ENCODE results near the gene TUT1.

DNA sequence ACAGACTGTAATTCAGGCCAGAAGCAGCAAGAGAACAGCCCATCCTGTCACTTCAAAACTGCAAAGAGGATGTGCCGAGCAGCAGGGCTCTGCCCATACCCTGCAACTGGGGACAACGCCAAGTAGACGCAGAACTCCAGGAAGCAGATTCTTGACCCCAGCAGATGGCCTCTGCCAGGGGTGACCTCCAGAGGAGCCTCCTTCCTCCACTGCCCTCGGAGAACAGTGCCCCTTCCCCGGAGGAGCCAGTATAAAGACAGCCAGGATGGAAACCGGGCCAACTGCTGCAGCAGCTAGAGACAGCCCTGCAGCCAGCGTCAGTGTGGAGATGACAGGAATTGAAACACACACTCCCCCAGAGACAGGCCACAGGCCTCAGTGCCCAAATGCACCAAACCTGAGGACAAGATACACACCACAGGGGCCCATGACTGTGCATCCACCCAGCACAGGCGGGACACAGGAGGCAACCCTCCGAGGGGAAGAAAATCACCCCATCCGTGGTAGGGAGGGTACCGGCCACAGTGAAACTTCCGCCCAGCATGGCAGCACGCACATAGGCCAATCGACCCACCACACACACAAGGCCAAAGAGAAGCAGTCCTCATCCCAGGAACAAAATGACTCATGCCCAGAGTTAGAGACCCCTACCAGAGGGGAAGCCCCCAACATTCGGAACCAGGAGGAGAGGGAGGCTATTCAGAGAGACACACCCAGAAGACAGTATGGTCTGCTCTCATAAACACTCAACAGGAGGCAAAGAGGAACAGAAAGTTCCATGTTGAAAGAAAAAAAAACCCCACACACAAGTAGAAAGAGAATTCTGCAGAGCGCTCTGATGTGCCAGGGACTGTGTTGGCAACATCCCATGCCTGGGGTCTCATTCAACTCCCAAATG, 50.3 kb downstream of the TUT1 start:
- TF ChIP-seq GATA3 (IDR thresholded peaks at IDR 0.05; ENCODE audit: low read depth, low read length) (no peak), GATA2 (IDR thresholded peaks at IDR 0.05; ENCODE audit: low read depth, low read length) (no peak)

Measured in SH-SY5Y (cell line).